NT2/D1 (cell line): Measurements from ENCODE around the gene LRCH3.

Source experiments
- SUZ12 ChIP-seq: IDR thresholded peaks from 2 replicates; pipeline ENCODE4 v1.6.1; 2011; ENCODE audit not compliant: insufficient read length, insufficient read depth; ENCODE audit errors: extremely low read depth
- YY1 ChIP-seq: IDR thresholded peaks from 2 replicates; pipeline ENCODE4 v1.6.1; 2011; ENCODE audit not compliant: insufficient read length, insufficient read depth
- ZNF274 ChIP-seq: IDR thresholded peaks from 2 replicates; pipeline ENCODE4 v1.6.1; 2011; ENCODE audit warnings: mild to moderate bottlenecking, low read depth, low read length

- no peak for TF ChIP-seq ZNF274
- no peak for TF ChIP-seq SUZ12
- TF ChIP-seq YY1: no peak
Measured at GRCh38 chr3:197846491-197846890, 55.4 kb downstream of the LRCH3 start.
